GM10248 (cell line): ENCODE data around the gene SAMD8.
"Not testable (repeated sequence)": the region's sequence is repeated elsewhere in the genome, so short reads cannot be mapped to it uniquely, and the experiment has no call there.

Source experiments
- CTCF ChIA-PET: fragments of 300-600 bp; sonication (Branson Sonifier 250); formaldehyde crosslinking; extraction: SDS; loops from one replicate; lab custom pipeline; 2021; ENCODE audit warnings: antibody characterized with exemption; lab: Yijun Ruan, JAX
- POLR2A ChIA-PET: fragments of 350-650 bp; sonication (Branson Sonifier 250); formaldehyde crosslinking; extraction: SDS; loops from one replicate; lab custom pipeline; 2020; ENCODE audit warnings: antibody characterized with exemption; lab: Yijun Ruan, JAX
- DNase-seq: peaks from one replicate; pipeline ENCODE4 v3.0.0; 2012; ENCODE audit errors: extremely low spot score
- TF ChIP-seq, protein P1 (sequence below): IDR thresholded peaks from 2 replicates; pipeline ENCODE4 v1.5.1; 2012; ENCODE audit warnings: mild to moderate bottlenecking, low read depth; ENCODE audit errors: extremely low read depth, missing control alignments, control extremely low read depth

Gene SAMD8

DNA sequence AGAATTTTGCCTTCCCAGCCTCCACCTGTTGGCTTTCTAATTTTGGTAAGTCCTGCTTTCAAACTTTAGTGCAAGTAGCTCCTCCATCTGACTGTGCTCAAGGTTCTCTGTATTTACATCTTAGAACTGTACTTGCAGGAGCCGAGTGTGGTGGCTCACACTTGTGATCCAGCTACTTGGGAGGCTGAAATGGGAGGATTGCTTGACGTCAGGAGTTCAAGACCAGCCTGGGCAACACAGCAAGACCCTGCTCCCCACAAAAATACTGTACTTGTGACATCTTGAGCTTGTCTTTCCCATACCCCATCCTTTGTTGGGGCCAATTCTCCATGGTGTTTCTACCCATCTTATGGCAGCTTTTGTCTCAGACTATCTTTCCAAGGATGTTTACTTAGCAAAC is 94.5 kb downstream of the SAMD8 start:
- no peak for DNase-seq
- ChIA-PET CTCF (interaction anchor here (1.1 to 3.8 kb wide), 6 partner anchors 11 to 44 kb away, joined by 3 to 22 read pairs (median 6); partner anchors contain the start of gene COMTD1), POLR2A (no interaction called here)
- TF ChIP-seq, protein P1, sequence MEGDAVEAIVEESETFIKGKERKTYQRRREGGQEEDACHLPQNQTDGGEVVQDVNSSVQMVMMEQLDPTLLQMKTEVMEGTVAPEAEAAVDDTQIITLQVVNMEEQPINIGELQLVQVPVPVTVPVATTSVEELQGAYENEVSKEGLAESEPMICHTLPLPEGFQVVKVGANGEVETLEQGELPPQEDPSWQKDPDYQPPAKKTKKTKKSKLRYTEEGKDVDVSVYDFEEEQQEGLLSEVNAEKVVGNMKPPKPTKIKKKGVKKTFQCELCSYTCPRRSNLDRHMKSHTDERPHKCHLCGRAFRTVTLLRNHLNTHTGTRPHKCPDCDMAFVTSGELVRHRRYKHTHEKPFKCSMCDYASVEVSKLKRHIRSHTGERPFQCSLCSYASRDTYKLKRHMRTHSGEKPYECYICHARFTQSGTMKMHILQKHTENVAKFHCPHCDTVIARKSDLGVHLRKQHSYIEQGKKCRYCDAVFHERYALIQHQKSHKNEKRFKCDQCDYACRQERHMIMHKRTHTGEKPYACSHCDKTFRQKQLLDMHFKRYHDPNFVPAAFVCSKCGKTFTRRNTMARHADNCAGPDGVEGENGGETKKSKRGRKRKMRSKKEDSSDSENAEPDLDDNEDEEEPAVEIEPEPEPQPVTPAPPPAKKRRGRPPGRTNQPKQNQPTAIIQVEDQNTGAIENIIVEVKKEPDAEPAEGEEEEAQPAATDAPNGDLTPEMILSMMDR = no peak

DNA sequence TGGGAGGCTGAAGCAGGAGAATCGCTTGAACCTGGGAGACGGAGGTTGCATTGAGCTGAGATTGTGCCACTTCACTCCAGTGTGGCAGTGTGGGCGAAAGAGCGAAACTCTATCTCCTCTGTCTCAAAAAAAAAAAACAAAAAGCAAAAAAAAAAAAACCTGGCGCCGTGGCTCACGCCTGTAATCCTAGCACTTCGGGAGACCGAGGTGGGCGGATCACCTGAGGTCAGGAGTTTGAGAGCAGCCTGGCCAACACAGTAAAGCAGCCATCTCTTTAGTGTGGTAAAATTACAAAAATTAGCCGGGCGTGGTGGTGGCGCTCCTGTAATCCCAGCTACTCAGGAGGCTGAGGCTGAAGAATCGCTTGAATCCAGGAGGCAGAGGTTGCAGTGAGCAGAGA is 95.2 kb downstream of the SAMD8 start:
- CTCF ChIA-PET = interaction anchor here (0.9 to 3.8 kb wide), 4 partner anchors 18 to 1327 kb away, joined by 3 to 22 read pairs (median 6); partner anchors contain the start of gene COMTD1
- POLR2A ChIA-PET, DNase-seq: not testable (repeated sequence)

DNA sequence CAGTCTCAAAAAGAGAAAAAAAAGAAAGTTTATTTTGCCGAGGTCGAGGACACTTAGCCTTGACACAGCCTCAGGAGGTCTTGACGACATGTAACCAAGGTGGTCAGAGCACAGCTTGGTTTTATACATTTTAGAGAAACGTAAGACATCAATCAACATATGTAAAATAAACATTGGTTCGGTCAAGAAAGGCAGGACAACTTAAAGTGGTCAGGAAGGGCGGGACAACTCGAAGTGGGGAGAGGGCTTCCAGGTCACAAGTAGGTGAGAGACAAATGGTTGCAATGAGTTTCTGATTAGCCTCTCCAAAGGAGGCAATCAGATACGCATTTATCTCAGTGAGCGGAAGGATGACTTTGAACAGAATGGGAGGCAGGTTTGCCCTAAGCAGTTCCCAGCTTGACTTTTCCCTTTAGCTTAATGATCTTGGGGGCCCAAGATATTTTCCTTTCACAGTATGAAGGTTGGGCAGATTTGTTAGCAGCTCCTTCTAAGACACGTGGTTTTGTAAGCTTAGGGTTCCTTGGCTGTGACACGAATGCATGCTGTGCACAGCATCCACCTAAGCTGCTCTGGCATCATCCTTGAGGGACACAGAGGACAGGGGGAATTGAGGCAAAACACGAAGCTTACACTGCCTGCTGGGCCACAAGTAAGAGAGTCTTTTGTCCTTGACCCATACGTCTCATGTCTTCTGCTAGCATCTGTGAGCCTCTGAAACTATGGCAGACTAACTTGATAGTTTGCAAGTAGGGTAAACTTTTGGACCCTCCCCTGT is 95.8 kb downstream of the SAMD8 start:
- ChIA-PET CTCF (interaction anchor here (0.9 to 3.8 kb wide), 8 partner anchors 9 to 1327 kb away, joined by 3 to 22 read pairs (median 4); partner anchors contain the start of gene COMTD1), POLR2A (interaction anchor here (0.5 kb wide), 2 partner anchors 20 to 41 kb away, joined by 3 to 5 read pairs; no protein-coding TSS in a partner anchor)
- TF ChIP-seq, protein P1 = no peak
- no peak for DNase-seq

DNA sequence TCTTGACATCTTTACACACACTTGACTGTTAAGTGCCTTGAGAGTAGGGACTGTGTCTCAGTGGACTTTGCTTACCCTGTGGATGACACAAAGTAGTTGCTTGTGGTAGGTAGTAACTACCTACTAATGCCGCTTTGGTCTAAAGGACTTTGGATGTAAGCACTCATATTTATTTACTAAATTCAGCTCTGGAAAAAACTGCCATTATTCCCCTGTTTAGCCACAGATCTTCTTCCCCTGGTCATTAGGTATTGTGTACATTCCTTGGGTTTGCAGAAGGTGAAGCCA is 96.3 kb downstream of the SAMD8 start:
- no peak for DNase-seq
- ChIA-PET POLR2A (interaction anchor here (0.5 kb wide), 1 partner anchor 41 kb away, joined by 5 read pairs; no protein-coding TSS in a partner anchor), CTCF (interaction anchor here (1.2 to 1.8 kb wide), 4 partner anchors 10 to 23 kb away, joined by 3 to 6 read pairs (median 4); no protein-coding TSS in a partner anchor)
- TF ChIP-seq, protein P1 = no peak

DNA sequence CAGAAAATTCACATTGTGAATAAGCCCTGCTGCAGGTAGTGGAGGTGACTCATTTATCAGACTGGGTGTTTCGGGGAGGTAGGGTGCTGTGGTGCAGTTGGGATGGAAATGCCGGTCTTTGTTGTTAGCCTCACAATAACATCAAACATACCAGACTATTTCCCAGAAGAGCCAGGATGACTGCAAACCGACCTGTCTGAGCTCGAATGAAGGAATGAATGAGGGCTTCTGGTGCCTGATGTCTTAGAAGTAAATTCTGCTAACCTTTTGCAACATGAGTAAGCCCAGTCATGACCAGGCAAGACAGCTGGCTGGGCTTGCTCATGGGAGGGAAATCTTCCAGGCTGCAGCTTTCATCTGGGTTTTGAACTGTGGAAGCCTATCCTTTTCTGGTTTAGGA is 96.7 kb downstream of the SAMD8 start:
- DNase-seq = no peak
- TF ChIP-seq, protein P1 = no peak
- ChIA-PET POLR2A (no interaction called here), CTCF (interaction anchor here (1.2 to 1.8 kb wide), 4 partner anchors 10 to 23 kb away, joined by 3 to 6 read pairs (median 4); no protein-coding TSS in a partner anchor)

DNA sequence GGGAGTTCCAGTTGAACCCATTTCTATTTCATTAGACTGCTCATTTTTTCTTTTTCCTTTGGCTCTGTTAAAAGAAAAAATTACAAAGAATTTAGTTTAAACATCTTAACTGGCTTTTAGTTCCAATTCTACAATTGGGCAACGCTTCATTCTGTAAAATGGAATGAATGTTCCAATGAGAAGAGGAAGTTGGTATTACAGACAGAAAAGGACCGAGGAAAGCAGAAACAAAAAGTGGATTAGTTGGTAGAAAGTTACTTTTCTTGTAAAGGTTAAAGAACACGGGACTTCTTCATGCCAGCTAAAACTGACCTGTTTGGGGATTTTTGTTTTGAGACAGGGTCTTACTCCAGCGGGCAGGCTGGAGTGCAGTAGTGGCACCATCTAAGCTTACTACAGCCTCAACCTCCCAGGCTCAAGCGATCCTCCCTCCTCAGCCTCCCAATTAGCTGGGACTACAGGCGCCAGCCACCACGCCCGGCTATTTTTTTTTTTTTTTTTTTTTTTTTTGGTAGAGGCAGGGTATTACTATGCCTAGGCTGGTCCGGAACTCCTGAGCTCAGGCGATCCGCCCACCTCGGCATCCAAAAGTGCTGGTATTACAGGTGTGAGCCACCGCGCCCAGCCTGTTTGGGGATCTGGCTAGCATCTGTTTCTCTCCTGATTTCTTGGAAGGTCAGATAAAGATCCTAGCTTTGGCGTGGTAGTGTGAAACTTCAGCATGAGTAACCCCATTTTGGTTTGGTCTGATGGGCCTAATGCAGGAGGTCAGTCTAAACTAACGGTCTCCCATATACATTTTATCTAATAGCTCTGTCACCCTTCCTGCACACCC is 97.8 kb downstream of the SAMD8 start:
- TF ChIP-seq, protein P1 = no peak
- DNase-seq = no peak
- CTCF ChIA-PET = interaction anchor here (1.0 to 4.2 kb wide), 5 partner anchors 11 to 27 kb away, joined by 3 to 30 read pairs (median 18); partner anchors contain the start of gene COMTD1
- POLR2A ChIA-PET = interaction anchor here (0.5 to 0.6 kb wide), 3 partner anchors 23 to 1466 kb away, joined by 3 to 4 read pairs (median 3); no protein-coding TSS in a partner anchor
